Loucy (cell line): ENCODE measurements around the gene AAR2.

Source experiments
- H2AFZ ChIP-seq: fragments of 200-600 bp; sonication (generic); 2 replicates; pipeline ENCODE4 v1.6.0; 2016; ENCODE audit warnings: antibody characterized with exemption, mild to moderate bottlenecking, low read length, moderate library complexity
- H3F3A ChIP-seq: fragments of 200-600 bp; 2 replicates; pipeline ENCODE4 v1.6.0; 2016; ENCODE audit warnings: antibody characterized with exemption, low read depth, mild to moderate bottlenecking
- H3K27me3 ChIP-seq: fragments of 200-600 bp; sonication (generic); 2 replicates; pipeline ENCODE4 v1.6.1; 2014; ENCODE audit warnings: low read length, mild to moderate bottlenecking; ENCODE audit not compliant: insufficient read depth, poor library complexity, severe bottlenecking
- H3K36me3 ChIP-seq: fragments of 200-600 bp; sonication (generic); 2 replicates; pipeline ENCODE4 v1.6.1; 2016; ENCODE audit warnings: low read length; ENCODE audit not compliant: insufficient read depth
- H3K4me1 ChIP-seq: fragments of 200-600 bp; sonication (generic); 2 replicates; pipeline ENCODE4 v1.5.1; 2014; ENCODE audit warnings: low read length, mild to moderate bottlenecking; ENCODE audit not compliant: insufficient read depth, poor library complexity, severe bottlenecking
- H3K4me2 ChIP-seq: fragments of 200-600 bp; sonication (generic); 2 replicates; pipeline ENCODE4 v1.6.0; 2014; ENCODE audit warnings: antibody characterized with exemption, low read length, low read depth, mild to moderate bottlenecking; ENCODE audit not compliant: poor library complexity, severe bottlenecking
- H3K4me3 ChIP-seq: fragments of 200-600 bp; sonication (generic); 2 replicates; pipeline ENCODE4 v1.5.1; 2014; ENCODE audit warnings: low read length, mild to moderate bottlenecking, mixed read lengths; ENCODE audit not compliant: poor library complexity, severe bottlenecking
- H3K79me2 ChIP-seq: fragments of 200-600 bp; sonication (generic); 2 replicates; pipeline ENCODE4 v1.6.1; 2014; ENCODE audit warnings: low read length; ENCODE audit not compliant: insufficient read depth
- H3K9ac ChIP-seq: fragments of 200-600 bp; sonication (generic); 2 replicates; pipeline ENCODE4 v1.6.0; 2014; ENCODE audit warnings: mild to moderate bottlenecking, low read depth, low read length, moderate library complexity; ENCODE audit not compliant: poor library complexity, severe bottlenecking
- H3K9me2 ChIP-seq: fragments of 200-600 bp; sonication (generic); replicated peaks from 2 replicates; pipeline ENCODE4 v1.6.1; 2016; ENCODE audit warnings: low read depth, low read length, mixed read lengths
- H3K9me3 ChIP-seq: fragments of 200-600 bp; sonication (generic); 2 replicates; pipeline ENCODE4 v1.6.1; 2014; ENCODE audit warnings: mild to moderate bottlenecking, antibody characterized with exemption, low read length, low read depth; ENCODE audit not compliant: insufficient read depth
- H4K20me1 ChIP-seq: fragments of 200-600 bp; sonication (generic); 2 replicates; pipeline ENCODE4 v1.6.0; 2014; ENCODE audit warnings: antibody characterized with exemption, low read length, mild to moderate bottlenecking; ENCODE audit not compliant: insufficient read depth, poor library complexity, severe bottlenecking
- EZH2phosphoT487 ChIP-seq: fragments of 200-600 bp; IDR thresholded peaks from 2 replicates; pipeline ENCODE4 v1.6.1; 2018; ENCODE audit warnings: antibody characterized with exemption, mild to moderate bottlenecking, moderate library complexity, borderline replicate concordance
- TF ChIP-seq, protein P1 (sequence below): fragments of 200-600 bp; sonication (generic); conservative IDR thresholded peaks from 2 replicates; pipeline ENCODE4 v1.5.1; 2014; ENCODE audit warnings: mild to moderate bottlenecking, antibody characterized with exemption, low read length

Gene AAR2

GRCh38 chr20:36297656-36298055 is 61.4 kb downstream of the AAR2 start:
- Histone ChIP-seq H2AFZ (no peak overlapping the region), H4K20me1 (no peaks in the 10 kb centered on the region), H3K27me3 (no peaks in the 10 kb centered on the region), H3K36me3 (no peaks in the 10 kb centered on the region), H3K9me3 (no peaks in the 10 kb centered on the region), H3K9ac (no peak overlapping the region), H3K4me2 (no peak overlapping the region), H3F3A (no peaks in the 10 kb centered on the region), H3K79me2 (no peaks in the 10 kb centered on the region), H3K4me1 (no peaks in the 10 kb centered on the region), H3K4me3 (no peak overlapping the region), H3K9me2 (no peaks in the 10 kb centered on the region)
- no peak for TF ChIP-seq EZH2phosphoT487
- TF ChIP-seq, protein P1, sequence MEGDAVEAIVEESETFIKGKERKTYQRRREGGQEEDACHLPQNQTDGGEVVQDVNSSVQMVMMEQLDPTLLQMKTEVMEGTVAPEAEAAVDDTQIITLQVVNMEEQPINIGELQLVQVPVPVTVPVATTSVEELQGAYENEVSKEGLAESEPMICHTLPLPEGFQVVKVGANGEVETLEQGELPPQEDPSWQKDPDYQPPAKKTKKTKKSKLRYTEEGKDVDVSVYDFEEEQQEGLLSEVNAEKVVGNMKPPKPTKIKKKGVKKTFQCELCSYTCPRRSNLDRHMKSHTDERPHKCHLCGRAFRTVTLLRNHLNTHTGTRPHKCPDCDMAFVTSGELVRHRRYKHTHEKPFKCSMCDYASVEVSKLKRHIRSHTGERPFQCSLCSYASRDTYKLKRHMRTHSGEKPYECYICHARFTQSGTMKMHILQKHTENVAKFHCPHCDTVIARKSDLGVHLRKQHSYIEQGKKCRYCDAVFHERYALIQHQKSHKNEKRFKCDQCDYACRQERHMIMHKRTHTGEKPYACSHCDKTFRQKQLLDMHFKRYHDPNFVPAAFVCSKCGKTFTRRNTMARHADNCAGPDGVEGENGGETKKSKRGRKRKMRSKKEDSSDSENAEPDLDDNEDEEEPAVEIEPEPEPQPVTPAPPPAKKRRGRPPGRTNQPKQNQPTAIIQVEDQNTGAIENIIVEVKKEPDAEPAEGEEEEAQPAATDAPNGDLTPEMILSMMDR = no peak

GRCh38 chr20:36298061-36298460 is 61.8 kb downstream of the AAR2 start:
- TF ChIP-seq, protein P1 = no peak
- TF ChIP-seq EZH2phosphoT487 = no peak
- Histone ChIP-seq H3K27me3 (no peaks in the 10 kb centered on the region), H3K4me2 (no peak overlapping the region), H3K79me2 (no peaks in the 10 kb centered on the region), H3K9me3 (no peaks in the 10 kb centered on the region), H3K4me1 (no peaks in the 10 kb centered on the region), H3K9me2 (no peaks in the 10 kb centered on the region), H3K4me3 (no peak overlapping the region), H4K20me1 (no peaks in the 10 kb centered on the region), H3K9ac (no peak overlapping the region), H2AFZ (no peak overlapping the region), H3K36me3 (no peaks in the 10 kb centered on the region), H3F3A (no peaks in the 10 kb centered on the region)

DNA sequence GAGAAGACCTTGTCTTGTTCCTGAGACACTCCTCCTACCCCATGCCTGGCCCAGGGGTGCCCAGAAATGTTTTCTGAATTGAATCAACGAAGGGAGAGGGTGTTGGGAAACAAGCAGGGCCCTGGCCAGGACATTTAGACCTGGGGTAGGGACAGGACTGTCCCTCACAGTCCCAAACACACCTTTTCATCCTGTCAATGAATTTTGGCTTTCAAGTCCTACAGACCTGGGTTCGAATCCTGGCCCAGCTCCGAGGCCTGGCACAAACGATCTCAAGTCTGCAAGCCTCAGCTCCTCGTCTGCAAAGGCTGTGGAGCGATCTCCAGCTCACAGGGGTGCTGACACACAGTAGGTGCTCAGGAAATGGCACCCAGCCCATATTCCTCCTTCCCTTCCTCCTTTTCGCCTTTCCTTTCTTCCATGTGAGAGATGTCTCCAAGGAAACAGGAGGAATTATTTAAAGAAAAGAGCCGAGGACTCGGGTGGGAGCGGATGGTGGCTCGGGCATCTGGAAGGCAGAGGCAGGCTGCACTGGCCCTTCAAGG is 62.6 kb downstream of the AAR2 start:
- Histone ChIP-seq H3F3A (no peaks in the 10 kb centered on the region), H3K4me2 (no peak overlapping the region), H3K36me3 (no peaks in the 10 kb centered on the region), H2AFZ (no peak overlapping the region), H3K4me3 (no peak overlapping the region), H3K9me3 (no peaks in the 10 kb centered on the region), H3K9ac (no peak overlapping the region), H4K20me1 (no peaks in the 10 kb centered on the region), H3K79me2 (no peaks in the 10 kb centered on the region), H3K27me3 (no peaks in the 10 kb centered on the region), H3K9me2 (no peaks in the 10 kb centered on the region), H3K4me1 (no peaks in the 10 kb centered on the region)
- TF ChIP-seq, protein P1 = no peak
- TF ChIP-seq EZH2phosphoT487 = no peak
